Measurements from ENCODE around the gene OR2L13. TPM values are rescaled to one million over a fixed set of nuclear protein-coding genes. Genes with fewer than 3 reads are reported as not detected.

The OR2L13 gene
- total RNA-seq, 1 donor from 2014 or later: not detected

GRCh38 chr1:248140846-248141245 is 45.9 kb downstream of the OR2L13 start:
- H3K9me3 Mint-ChIP-seq (ENCODE audit: unreplicated experiment): peaks cover 23% of the 10 kb centered on the region
- no peaks in the 10 kb centered on the region for H3K4me1 Mint-ChIP-seq (ENCODE audit: unreplicated experiment)
- no peak overlapping the region for H3K4me3 Mint-ChIP-seq (ENCODE audit: unreplicated experiment)
- H3K27ac Mint-ChIP-seq (ENCODE audit: unreplicated experiment): no peak overlapping the region
- H3K36me3 Mint-ChIP-seq (ENCODE audit: low read depth, unreplicated experiment): peaks cover 5% of the 10 kb centered on the region
- DNase-seq (ENCODE audit: low spot score): no peak
- no peak for TF ChIP-seq CTCF (IDR thresholded peaks at IDR 0.05; ENCODE audit: unreplicated experiment)
- peaks cover 2% of the 10 kb centered on the region for H3K27me3 Mint-ChIP-seq (ENCODE audit: unreplicated experiment)

GRCh38 chr1:248143311-248143710 is 48.3 kb downstream of the OR2L13 start:
- peaks cover 5% of the 10 kb centered on the region for H3K36me3 Mint-ChIP-seq (ENCODE audit: low read depth, unreplicated experiment)
- H3K4me1 Mint-ChIP-seq (ENCODE audit: unreplicated experiment): no peaks in the 10 kb centered on the region
- H3K9me3 Mint-ChIP-seq (ENCODE audit: unreplicated experiment): peaks cover 13% of the 10 kb centered on the region
- no peak for TF ChIP-seq CTCF (IDR thresholded peaks at IDR 0.05; ENCODE audit: unreplicated experiment)
- DNase-seq (ENCODE audit: low spot score): no peak
- no peak overlapping the region for H3K4me3 Mint-ChIP-seq (ENCODE audit: unreplicated experiment)
- H3K27me3 Mint-ChIP-seq (ENCODE audit: unreplicated experiment): no peaks in the 10 kb centered on the region
- no peak overlapping the region for H3K27ac Mint-ChIP-seq (ENCODE audit: unreplicated experiment)

- no peak for DNase-seq (ENCODE audit: low spot score)
- Mint-ChIP-seq H3K36me3 (ENCODE audit: low read depth, unreplicated experiment) (peaks cover 5% of the 10 kb centered on the region), H3K4me3 (ENCODE audit: unreplicated experiment) (no peak within 1 kb of the TSS), H3K9me3 (ENCODE audit: unreplicated experiment) (peaks cover 21% of the 10 kb centered on the region), H3K27ac (ENCODE audit: unreplicated experiment) (no peak within 1 kb of the TSS), H3K27me3 (ENCODE audit: unreplicated experiment) (no peaks in the 10 kb centered on the region), H3K4me1 (ENCODE audit: unreplicated experiment) (no peaks in the 10 kb centered on the region)
- no peak for TF ChIP-seq CTCF (IDR thresholded peaks at IDR 0.05; ENCODE audit: unreplicated experiment)
Observed at GRCh38 chr1:248144513-248145198, 49.7 kb downstream of the OR2L13 start, which contains the start of gene OR2M5. TSS of gene OR2M5 (plus strand) at chr1:248145148. CDS start at chr1:248145148, 0 bp downstream.

Other genes starting within 250 kb of the OR2L13 start
- 1.4 TPM for gene TRIM58, start 238.0 kb upstream of the OR2L13 start, total RNA-seq (ENCODE audit: unreplicated experiment)
- 0.87 TPM for gene OR2W3, start 199.6 kb upstream of the OR2L13 start, total RNA-seq (ENCODE audit: unreplicated experiment)
- not detected for gene OR2T8, start 174.9 kb upstream of the OR2L13 start, total RNA-seq (ENCODE audit: unreplicated experiment)
- gene OR2AJ1, start 170.3 kb upstream of the OR2L13 start, total RNA-seq (ENCODE audit: unreplicated experiment): not detected
- not detected for gene OR2L8, start 146.3 kb upstream of the OR2L13 start, total RNA-seq (ENCODE audit: unreplicated experiment)
- gene OR2AK2, start 130.0 kb upstream of the OR2L13 start, total RNA-seq (ENCODE audit: unreplicated experiment): not detected
- gene OR2L5, start 81.5 kb upstream of the OR2L13 start, total RNA-seq (ENCODE audit: unreplicated experiment): not detected
- not detected for gene OR2L2, start 65.1 kb upstream of the OR2L13 start, total RNA-seq (ENCODE audit: unreplicated experiment)
- gene OR2L3, start 48.3 kb upstream of the OR2L13 start, total RNA-seq (ENCODE audit: unreplicated experiment): not detected
- gene OR2M5, start 50.0 kb downstream of the OR2L13 start, total RNA-seq (ENCODE audit: unreplicated experiment): not detected
- gene OR2M2, start 79.6 kb downstream of the OR2L13 start, total RNA-seq (ENCODE audit: unreplicated experiment): not detected
- not detected for gene OR2M3, start 102.1 kb downstream of the OR2L13 start, total RNA-seq (ENCODE audit: unreplicated experiment)
- gene OR2M4, start 136.2 kb downstream of the OR2L13 start, total RNA-seq (ENCODE audit: unreplicated experiment): not detected
- not detected for gene OR2T33, start 182.8 kb downstream of the OR2L13 start, total RNA-seq (ENCODE audit: unreplicated experiment)
- not detected for gene OR2T12, start 208.2 kb downstream of the OR2L13 start, total RNA-seq (ENCODE audit: unreplicated experiment)
- gene OR2M7, start 229.4 kb downstream of the OR2L13 start, total RNA-seq (ENCODE audit: unreplicated experiment): not detected

Measured in endothelial cell (in vitro differentiated cells).